Activated naive CD8-positive, alpha-beta T cell treated with anti-CD3 and anti-CD28 coated beads, Interleukin-2, amount 50 U/mL, for 24 hours (primary cell): ENCODE data around the gene ZNF536.
"Not testable (repeated sequence)": the region's sequence is repeated elsewhere in the genome, so short reads cannot be mapped to it uniquely, and the experiment has no call there.

Experiments
- ATAC-seq: fragments of 150-1000 bp; cut with Tn5 transposase; one replicate; pipeline ENCODE4 v1.10.0; 2021
- DNase-seq: peaks from one replicate; pipeline ENCODE4 v3.0.0; 2021
- H3K27ac Mint-ChIP-seq: one replicate; pipeline ENCODE4 v1.8.0; 2021; ENCODE audit warnings: mild to moderate bottlenecking, mixed read lengths
- H3K27me3 Mint-ChIP-seq: one replicate; pipeline ENCODE4 v1.8.0; 2021; ENCODE audit warnings: mixed read lengths
- H3K36me3 Mint-ChIP-seq: one replicate; pipeline ENCODE4 v1.8.0; 2021; ENCODE audit warnings: low read depth, mixed read lengths
- H3K4me1 Mint-ChIP-seq: one replicate; pipeline ENCODE4 v1.8.0; 2021; ENCODE audit warnings: mixed read lengths
- H3K4me3 Mint-ChIP-seq: one replicate; pipeline ENCODE4 v1.8.0; 2021; ENCODE audit warnings: mild to moderate bottlenecking, moderate library complexity, mixed read lengths
- H3K9me3 Mint-ChIP-seq: one replicate; pipeline ENCODE4 v1.8.0; 2021; ENCODE audit warnings: mixed read lengths

ZNF536 gene

DNA sequence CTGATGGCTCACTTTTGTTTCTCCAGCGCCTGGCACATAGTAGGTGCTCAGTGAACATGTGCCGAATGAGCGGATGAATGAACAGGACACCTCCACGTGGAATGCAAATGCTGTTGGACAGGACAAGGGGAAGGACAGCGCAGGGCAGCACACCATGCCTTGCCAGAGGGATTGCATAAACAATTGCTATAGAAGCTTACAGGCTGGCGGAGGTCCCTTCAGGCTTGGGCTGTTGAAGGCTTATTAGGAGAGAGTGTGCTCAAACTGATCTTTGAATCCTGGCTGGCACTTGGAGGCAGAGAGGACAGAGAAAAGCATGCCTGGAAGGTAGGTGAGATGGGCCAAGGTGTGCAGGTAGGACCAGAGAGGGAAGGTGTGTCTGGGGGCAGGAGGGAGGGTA, 35.9 kb upstream of the ZNF536 start:
- ATAC-seq (no peak), DNase-seq (no peak)
- Mint-ChIP-seq H3K27ac (no peak overlapping the region), H3K4me3 (no peak overlapping the region), H3K4me1 (no peaks in the 10 kb centered on the region), H3K9me3 (no peaks in the 10 kb centered on the region), H3K27me3 (no peaks in the 10 kb centered on the region), H3K36me3 (no peaks in the 10 kb centered on the region)

- no peak overlapping the region for H3K27ac Mint-ChIP-seq
- H3K9me3 Mint-ChIP-seq: no peaks in the 10 kb centered on the region
- no peaks in the 10 kb centered on the region for H3K36me3 Mint-ChIP-seq
- ATAC-seq (no peak), DNase-seq (no peak)
- no peak overlapping the region for H3K4me3 Mint-ChIP-seq
- H3K27me3 Mint-ChIP-seq: no peaks in the 10 kb centered on the region
- no peaks in the 10 kb centered on the region for H3K4me1 Mint-ChIP-seq
These were observed 34.1 kb upstream of the ZNF536 start for GRCh38 chr19:30338041-30338456.

- H3K4me1 Mint-ChIP-seq: no peaks in the 10 kb centered on the region
- H3K4me3 Mint-ChIP-seq: no peak overlapping the region
- no peaks in the 10 kb centered on the region for H3K36me3 Mint-ChIP-seq
- ATAC-seq (no peak), DNase-seq (no peak)
- no peaks in the 10 kb centered on the region for H3K27me3 Mint-ChIP-seq
- H3K9me3 Mint-ChIP-seq: no peaks in the 10 kb centered on the region
- no peak overlapping the region for H3K27ac Mint-ChIP-seq
These were observed 33.1 kb upstream of the ZNF536 start for GRCh38 chr19:30338878-30339623.

DNA sequence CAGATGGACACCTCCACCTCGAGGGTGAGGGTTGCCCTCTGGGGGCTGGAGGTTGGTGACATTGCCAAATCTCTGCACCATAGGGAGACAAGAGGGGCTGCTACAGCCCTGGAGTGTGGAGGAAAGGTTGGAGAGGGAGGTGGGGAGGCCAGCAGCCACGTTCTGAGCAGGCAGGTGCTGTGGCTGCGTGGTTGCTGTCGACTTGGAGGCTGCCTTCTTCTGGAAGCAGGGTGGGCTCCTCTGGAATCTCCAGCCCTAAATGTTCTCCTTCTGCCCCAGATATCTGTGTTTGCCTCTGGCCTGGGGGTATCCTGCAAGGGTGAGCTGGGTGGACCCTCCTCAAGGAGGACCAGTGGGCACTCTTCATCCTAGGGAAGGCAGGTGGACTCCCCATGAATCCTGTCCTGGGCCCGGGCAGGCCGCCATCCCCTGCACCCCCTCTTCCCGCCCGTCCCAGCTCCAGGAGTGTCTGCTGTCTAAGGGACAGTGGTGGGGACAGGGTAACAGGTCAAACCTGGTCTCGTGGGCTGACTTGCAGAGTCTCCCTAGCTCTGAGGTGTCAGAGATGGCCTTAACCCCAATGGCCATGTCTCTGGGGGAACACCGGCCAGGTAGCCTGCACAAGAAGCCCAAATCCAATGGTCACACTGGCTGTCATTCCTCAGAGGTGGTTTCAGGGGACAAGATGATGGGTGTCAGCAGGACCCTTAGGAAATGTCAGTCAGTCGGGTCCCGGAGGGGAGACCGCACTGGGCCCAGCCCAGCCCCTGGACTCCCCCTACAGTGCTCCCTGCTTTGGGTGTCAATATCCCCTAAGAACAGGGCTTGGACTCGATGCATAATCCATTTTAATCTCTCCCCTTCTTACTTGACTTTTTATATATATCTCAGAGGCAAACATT, 32.3 kb upstream of the ZNF536 start:
- no peaks in the 10 kb centered on the region for H3K4me1 Mint-ChIP-seq
- ATAC-seq: no peak
- H3K27ac Mint-ChIP-seq: no peak overlapping the region
- DNase-seq: no peak
- H3K9me3 Mint-ChIP-seq: no peaks in the 10 kb centered on the region
- no peaks in the 10 kb centered on the region for H3K27me3 Mint-ChIP-seq
- H3K36me3 Mint-ChIP-seq: no peaks in the 10 kb centered on the region
- no peak overlapping the region for H3K4me3 Mint-ChIP-seq

GRCh38 chr19:30340771-30341561, 31.2 kb upstream of the ZNF536 start:
- Mint-ChIP-seq H3K36me3 (no peaks in the 10 kb centered on the region), H3K4me3 (no peak overlapping the region), H3K27ac (no peak overlapping the region), H3K9me3 (no peaks in the 10 kb centered on the region), H3K27me3 (no peaks in the 10 kb centered on the region), H3K4me1 (no peaks in the 10 kb centered on the region)
- ATAC-seq (no peak), DNase-seq (no peak)

- ATAC-seq: no peak
- Mint-ChIP-seq H3K4me3 (no peak overlapping the region), H3K27ac (no peak overlapping the region), H3K4me1 (no peaks in the 10 kb centered on the region), H3K27me3 (no peaks in the 10 kb centered on the region), H3K9me3 (no peaks in the 10 kb centered on the region), H3K36me3 (no peaks in the 10 kb centered on the region)
- no peak for DNase-seq
These were observed 30.5 kb upstream of the ZNF536 start for GRCh38 chr19:30341611-30342201.

DNA sequence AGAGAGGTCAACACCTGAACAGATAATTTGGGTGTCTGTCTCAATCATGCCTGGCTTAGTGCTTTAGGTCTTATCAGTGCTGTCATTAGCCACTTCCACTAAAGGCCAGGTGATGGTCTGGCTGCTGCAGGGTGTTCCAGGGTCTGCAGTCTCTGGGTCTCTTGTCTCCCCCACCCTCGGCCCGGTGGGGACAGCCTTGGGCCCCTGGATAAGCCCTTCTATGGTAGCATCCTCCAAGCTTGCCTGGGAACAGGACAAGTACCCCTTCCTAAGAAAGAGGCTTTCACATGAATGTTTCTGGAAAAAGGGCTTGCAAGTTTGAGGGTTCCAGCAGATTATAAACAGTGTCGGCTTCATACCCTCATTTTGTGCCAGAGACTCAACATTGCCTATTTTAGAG, 29.3 kb upstream of the ZNF536 start:
- H3K4me3 Mint-ChIP-seq: no peak overlapping the region
- no peak overlapping the region for H3K27ac Mint-ChIP-seq
- H3K27me3 Mint-ChIP-seq: no peaks in the 10 kb centered on the region
- H3K9me3 Mint-ChIP-seq: no peaks in the 10 kb centered on the region
- no peak for ATAC-seq
- DNase-seq: no peak
- no peaks in the 10 kb centered on the region for H3K4me1 Mint-ChIP-seq
- no peaks in the 10 kb centered on the region for H3K36me3 Mint-ChIP-seq

DNA sequence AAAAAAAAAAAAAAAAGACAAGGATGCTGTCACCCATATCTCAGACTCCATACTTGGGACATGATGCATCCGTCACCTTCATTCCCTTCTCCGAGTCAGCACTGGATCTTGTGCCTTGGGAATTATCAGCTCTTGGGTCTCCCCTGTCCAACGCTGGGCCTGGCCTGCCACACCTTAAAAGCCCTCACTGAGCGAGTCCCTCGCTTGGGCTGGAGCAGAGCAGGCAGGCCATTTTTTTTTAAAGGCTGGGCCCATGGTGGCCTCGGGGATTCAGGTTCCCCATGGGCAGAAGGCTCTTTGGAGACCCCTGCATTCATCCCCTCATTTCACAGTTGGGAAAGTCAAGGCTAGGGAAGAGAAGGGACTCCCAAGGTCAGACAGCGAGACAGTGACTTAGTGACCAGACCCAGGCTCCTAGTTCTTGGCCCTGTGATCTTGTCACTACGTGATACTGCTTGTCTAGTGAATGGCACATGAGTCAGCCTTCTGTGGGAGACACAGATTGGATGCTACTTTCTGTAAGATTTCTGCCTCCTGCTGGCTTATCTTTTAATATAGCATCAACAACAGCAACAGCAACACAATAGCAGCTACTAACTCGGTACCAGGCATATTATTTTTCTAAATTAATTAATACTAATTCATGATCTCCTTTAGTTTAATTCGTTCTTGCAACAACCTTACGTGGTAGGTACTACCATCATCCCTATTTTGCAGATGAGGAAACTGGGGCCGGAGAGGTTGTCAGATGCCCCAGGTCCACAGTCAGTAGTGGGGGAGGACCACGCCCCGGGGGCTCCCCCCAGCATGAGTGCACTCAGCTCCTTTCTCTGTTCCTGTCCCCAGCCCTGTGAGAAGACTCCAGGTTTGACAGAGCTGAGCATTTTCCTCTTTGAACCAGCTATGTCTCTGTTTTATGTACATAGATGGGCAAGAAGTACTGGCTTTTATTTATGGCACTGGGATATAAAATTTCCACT, 27.4 kb upstream of the ZNF536 start:
- no peaks in the 10 kb centered on the region for H3K36me3 Mint-ChIP-seq
- no peaks in the 10 kb centered on the region for H3K4me1 Mint-ChIP-seq
- H3K4me3 Mint-ChIP-seq: no peak overlapping the region
- no peak overlapping the region for H3K27ac Mint-ChIP-seq
- no peaks in the 10 kb centered on the region for H3K27me3 Mint-ChIP-seq
- ATAC-seq (no peak), DNase-seq (no peak)
- H3K9me3 Mint-ChIP-seq: no peaks in the 10 kb centered on the region

- no peaks in the 10 kb centered on the region for H3K36me3 Mint-ChIP-seq
- H3K9me3 Mint-ChIP-seq: no peaks in the 10 kb centered on the region
- DNase-seq: no peak
- no peaks in the 10 kb centered on the region for H3K27me3 Mint-ChIP-seq
- no peak overlapping the region for H3K27ac Mint-ChIP-seq
- H3K4me1 Mint-ChIP-seq: no peaks in the 10 kb centered on the region
- no peak overlapping the region for H3K4me3 Mint-ChIP-seq
- no peak for ATAC-seq
These were observed 26.5 kb upstream of the ZNF536 start for GRCh38 chr19:30345686-30346085.

GRCh38 chr19:30346468-30346867, 25.7 kb upstream of the ZNF536 start:
- ATAC-seq, DNase-seq, H3K4me1 Mint-ChIP-seq, H3K9me3 Mint-ChIP-seq, H3K36me3 Mint-ChIP-seq, H3K27me3 Mint-ChIP-seq, H3K27ac Mint-ChIP-seq, H3K4me3 Mint-ChIP-seq: not testable (repeated sequence)

- no peaks in the 10 kb centered on the region for H3K9me3 Mint-ChIP-seq
- H3K36me3 Mint-ChIP-seq: no peaks in the 10 kb centered on the region
- ATAC-seq (no peak), DNase-seq (no peak)
- H3K27ac Mint-ChIP-seq: no peak overlapping the region
- peaks cover 5% of the 10 kb centered on the region for H3K27me3 Mint-ChIP-seq
- no peak overlapping the region for H3K4me3 Mint-ChIP-seq
- H3K4me1 Mint-ChIP-seq: peaks cover 2% of the 10 kb centered on the region
These were observed 23.0 kb upstream of the ZNF536 start for GRCh38 chr19:30349131-30349730.

DNA sequence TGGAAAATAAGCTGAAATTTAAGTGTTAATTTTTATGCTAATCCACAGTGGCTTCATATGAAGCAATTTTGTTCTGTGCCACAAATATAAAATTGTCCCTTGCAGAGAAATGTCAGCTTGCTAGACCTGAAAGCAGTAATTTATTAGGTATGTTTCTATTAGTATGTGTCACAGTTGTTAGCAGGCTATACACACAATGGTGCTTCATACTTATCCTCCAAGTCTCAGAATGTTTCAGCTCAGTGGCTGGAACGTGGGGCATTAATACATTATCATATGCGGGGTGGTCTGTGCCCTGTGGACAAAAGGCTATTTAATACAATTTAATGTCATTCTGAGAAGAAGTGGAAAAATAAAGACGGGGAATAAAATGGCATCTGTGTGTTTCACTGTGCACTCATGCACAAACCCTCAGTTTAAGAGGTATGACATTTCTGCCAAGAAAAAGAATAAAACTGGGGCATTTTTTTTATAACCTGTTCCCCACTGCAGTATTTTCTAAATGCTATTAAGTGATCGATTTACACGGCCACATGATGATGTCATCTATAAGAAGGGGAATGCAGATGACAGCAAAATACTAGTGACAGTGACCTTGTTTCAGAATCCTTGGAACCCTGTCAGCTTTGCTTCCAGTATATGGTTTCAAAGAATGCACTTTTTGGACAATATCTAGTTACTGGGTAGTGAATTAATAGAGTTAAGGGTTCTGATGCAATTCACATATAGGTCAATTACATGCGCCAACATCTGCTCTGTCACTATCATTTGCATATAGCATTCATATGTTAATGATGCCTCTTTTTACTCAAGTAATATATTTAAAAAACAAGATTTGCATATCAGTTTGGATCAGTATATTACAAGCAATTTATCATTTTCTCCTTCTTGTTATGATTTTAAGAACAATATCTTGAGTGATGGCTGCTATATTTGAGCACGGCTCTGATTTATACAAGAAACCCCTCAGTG, 21.2 kb upstream of the ZNF536 start:
- Mint-ChIP-seq H3K27ac (no peak overlapping the region), H3K9me3 (no peaks in the 10 kb centered on the region), H3K4me1 (peaks cover 2% of the 10 kb centered on the region), H3K27me3 (peaks cover 5% of the 10 kb centered on the region), H3K36me3 (no peaks in the 10 kb centered on the region), H3K4me3 (no peak overlapping the region)
- no peak for ATAC-seq
- no peak for DNase-seq
